CD8-positive, alpha-beta memory T cell (primary cell): ENCODE data around the gene MAN1A1. TPM values are rescaled to one million over a fixed set of nuclear protein-coding genes. Genes with fewer than 3 reads are reported as not detected.

Source experiments
- CTCF ChIA-PET: fragments of 350-600 bp; sonication (Branson Sonifier 250); formaldehyde crosslinking; loops from one replicate; lab custom pipeline; 2021; ENCODE audit warnings: antibody characterized with exemption; lab: Charles Lee
- POLR2A ChIA-PET: fragments of 350-600 bp; sonication (Branson Sonifier 250); formaldehyde crosslinking; loops from one replicate; lab custom pipeline; 2021; ENCODE audit warnings: antibody characterized with exemption; lab: Charles Lee
- DNase-seq, 5 donors: peaks; one replicate each; pipeline versions ENCODE4 v3.0.0 to v3.0.0-alpha.2; 2020 to 2022; ENCODE audit warnings: mixed read lengths in 1 of 5
- H3K27ac ChIP-seq: one replicate; pipeline ENCODE4 v1.7.0; 2013; ENCODE audit warnings: low read depth, mild to moderate bottlenecking, low read length, moderate library complexity
- H3K27me3 ChIP-seq: 2 replicates; pipeline ENCODE4 v1.7.0; 2013; ENCODE audit warnings: low read length, mild to moderate bottlenecking; ENCODE audit not compliant: insufficient read depth, poor library complexity, severe bottlenecking
- H3K36me3 ChIP-seq: 2 replicates; pipeline ENCODE4 v1.7.0; 2013; ENCODE audit warnings: mild to moderate bottlenecking, low read length, moderate library complexity; ENCODE audit not compliant: insufficient read depth
- H3K4me1 ChIP-seq: 2 replicates; pipeline ENCODE4 v1.7.0; 2013; ENCODE audit warnings: mild to moderate bottlenecking, low read length, moderate library complexity; ENCODE audit not compliant: insufficient read depth
- H3K4me3 ChIP-seq: 2 replicates; pipeline ENCODE4 v1.7.0; 2013; ENCODE audit warnings: mild to moderate bottlenecking, low read length
- H3K9me3 ChIP-seq: 2 replicates; pipeline ENCODE4 v1.7.0; 2013; ENCODE audit warnings: mild to moderate bottlenecking, low read length
- H3K27ac Mint-ChIP-seq, 8 donors: one replicate each; pipeline ENCODE4 v1.8.0; 2020 to 2021; ENCODE audit warnings: mixed read lengths in 8 of 8, mild to moderate bottlenecking in 6 of 8, inconsistent platforms in 3 of 8, moderate library complexity in 3 of 8
- H3K27me3 Mint-ChIP-seq, 2 donors: one replicate each; pipeline ENCODE4 v1.8.0; 2020 to 2021; ENCODE audit warnings: mixed read lengths in 2 of 2, mild to moderate bottlenecking in 1 of 2, moderate library complexity in 1 of 2
- H3K36me3 Mint-ChIP-seq, 3 donors: one replicate each; pipeline ENCODE4 v1.8.0; 2020 to 2021; ENCODE audit warnings: mixed read lengths in 3 of 3, inconsistent platforms in 1 of 3, mild to moderate bottlenecking in 1 of 3
- H3K4me1 Mint-ChIP-seq, 3 donors: one replicate each; pipeline ENCODE4 v1.8.0; 2020 to 2021; ENCODE audit warnings: mixed read lengths in 3 of 3, inconsistent platforms in 1 of 3, mild to moderate bottlenecking in 1 of 3
- H3K4me3 Mint-ChIP-seq, 7 donors: one replicate each; pipeline ENCODE4 v1.8.0; 2020 to 2021; ENCODE audit warnings: mixed read lengths in 7 of 7, mild to moderate bottlenecking in 6 of 7, moderate library complexity in 4 of 7, inconsistent platforms in 2 of 7
- H3K9me3 Mint-ChIP-seq, 5 donors: one replicate each; pipeline ENCODE4 v1.8.0; 2020 to 2022; ENCODE audit warnings: mixed read lengths in 5 of 5, mild to moderate bottlenecking in 3 of 5, moderate library complexity in 2 of 5, inconsistent platforms in 1 of 5
- polyA plus RNA-seq: library from polyadenylated mRNA; unstranded; fragments of 300-500 nt; fragmentation: Illumina TruSeq; gene quantifications from one replicate; pipeline ENCODE4 v1.2.3, GENCODE V29; 2021
- total RNA-seq, 2 experiments: library from RNA; stranded (reverse); gene quantifications; one replicate each; pipeline ENCODE4 v1.2.3, GENCODE V29; 2021

The MAN1A1 gene
- total and polyA plus RNA-seq, 3 experiments from 2014 or later: 23.8 to 38.4 (median 36.9) TPM

- Histone ChIP-seq H3K4me3 (no peak overlapping the region), H3K27ac (no peak overlapping the region), H3K27me3 (no peaks in the 10 kb centered on the region), H3K36me3 (no peaks in the 10 kb centered on the region), H3K9me3 (no peaks in the 10 kb centered on the region), H3K4me1 (peaks cover 48% of the 10 kb centered on the region)
- Mint-ChIP-seq H3K36me3 (no peaks in the 10 kb centered on the region), H3K27me3 (no peaks in the 10 kb centered on the region), H3K4me1 (peaks cover 56 to 66% (median 65%) of the 10 kb centered on the region in 3 donors), H3K4me3 (no peak overlapping the region), H3K27ac (peak overlapping the region in 3 of 8 donors; percentile 11 to 62 (median 48)), H3K9me3 (no peaks in the 10 kb centered on the region)
- no peak for DNase-seq
- CTCF ChIA-PET: interaction anchor here (0.8 to 1.7 kb wide), 2 partner anchors 31 to 34 kb away, joined by 3 to 6 read pairs; no protein-coding TSS in a partner anchor
- POLR2A ChIA-PET: interaction anchor here (4.3 kb wide), 1 partner anchor 30 kb away, joined by 33 read pairs; no protein-coding TSS in a partner anchor
These were observed 32.6 kb downstream of the MAN1A1 start for GRCh38 chr6:119317007-119317406.

- ChIA-PET POLR2A (interaction anchor here (0.6 to 4.3 kb wide), 7 partner anchors 8 to 186 kb away, joined by 3 to 33 read pairs (median 5); no protein-coding TSS in a partner anchor), CTCF (interaction anchor here (0.9 to 2.7 kb wide), 10 partner anchors 10 to 36 kb away, joined by 3 to 13 read pairs (median 6); no protein-coding TSS in a partner anchor)
- Mint-ChIP-seq H3K4me1 (peaks cover 61 to 82% (median 74%) of the 10 kb centered on the region in 3 donors), H3K9me3 (no peaks in the 10 kb centered on the region), H3K4me3 (peak overlapping the region; percentile 62 to 89 (median 74)), H3K36me3 (no peaks in the 10 kb centered on the region), H3K27ac (peak overlapping the region; percentile 92 to 99 (median 98)), H3K27me3 (no peaks in the 10 kb centered on the region)
- Histone ChIP-seq H3K36me3 (no peaks in the 10 kb centered on the region), H3K27me3 (no peaks in the 10 kb centered on the region), H3K4me3 (peak overlapping the region; percentile 30), H3K4me1 (peaks cover 50% of the 10 kb centered on the region), H3K9me3 (no peaks in the 10 kb centered on the region), H3K27ac (peak overlapping the region; percentile 69)
- DNase-seq: peak in 1 of 5 donors; percentile 18
These were observed 34.7 kb downstream of the MAN1A1 start for GRCh38 chr6:119314885-119315272.

GRCh38 chr6:119313937-119314884, 35.4 kb downstream of the MAN1A1 start:
- no peaks in the 10 kb centered on the region for H3K9me3 Mint-ChIP-seq
- peak overlapping the region; percentile 69 for H3K27ac ChIP-seq
- DNase-seq: peak; percentile 40 to 75 (median 57)
- H3K27me3 ChIP-seq: no peaks in the 10 kb centered on the region
- H3K27me3 Mint-ChIP-seq: no peaks in the 10 kb centered on the region
- ChIA-PET POLR2A (interaction anchor here (0.6 to 4.3 kb wide), 11 partner anchors 8 to 607 kb away, joined by 3 to 33 read pairs (median 5); no protein-coding TSS in a partner anchor), CTCF (interaction anchor here (0.9 to 2.7 kb wide), 12 partner anchors 9 to 54 kb away, joined by 3 to 13 read pairs (median 6); no protein-coding TSS in a partner anchor)
- peaks cover 66 to 89% (median 81%) of the 10 kb centered on the region in 3 donors for H3K4me1 Mint-ChIP-seq
- H3K36me3 Mint-ChIP-seq: no peaks in the 10 kb centered on the region
- H3K4me3 ChIP-seq: peak overlapping the region; percentile 30
- peak overlapping the region; percentile 92 to 99 (median 98) for H3K27ac Mint-ChIP-seq
- peak overlapping the region; percentile 62 to 89 (median 74) for H3K4me3 Mint-ChIP-seq
- no peaks in the 10 kb centered on the region for H3K36me3 ChIP-seq
- peaks cover 50% of the 10 kb centered on the region for H3K4me1 ChIP-seq
- H3K9me3 ChIP-seq: no peaks in the 10 kb centered on the region

GRCh38 chr6:119312875-119313338, 36.7 kb downstream of the MAN1A1 start:
- ChIA-PET CTCF (interaction anchor here (1.2 to 2.7 kb wide), 2 partner anchors 10 to 21 kb away, joined by 4 to 13 read pairs; no protein-coding TSS in a partner anchor), POLR2A (interaction anchor here (4.3 kb wide), 1 partner anchor 34 kb away, joined by 33 read pairs; no protein-coding TSS in a partner anchor)
- DNase-seq: peak in 2 of 5 donors; percentile 13 to 21
- Mint-ChIP-seq H3K36me3 (no peaks in the 10 kb centered on the region), H3K4me3 (peak overlapping the region; percentile 58 to 89 (median 74)), H3K9me3 (no peaks in the 10 kb centered on the region), H3K27me3 (no peaks in the 10 kb centered on the region), H3K27ac (peak overlapping the region; percentile 92 to 99 (median 98)), H3K4me1 (peaks cover 68 to 84% (median 83%) of the 10 kb centered on the region in 3 donors)
- Histone ChIP-seq H3K9me3 (no peaks in the 10 kb centered on the region), H3K4me3 (peak overlapping the region; percentile 35), H3K4me1 (peaks cover 50% of the 10 kb centered on the region), H3K27me3 (no peaks in the 10 kb centered on the region), H3K36me3 (no peaks in the 10 kb centered on the region), H3K27ac (no peak overlapping the region)

- POLR2A ChIA-PET: no interaction called here
- H3K4me1 Mint-ChIP-seq: peaks cover 67 to 84% (median 83%) of the 10 kb centered on the region in 3 donors
These were observed 37.1 kb downstream of the MAN1A1 start for GRCh38 chr6:119312441-119312840.

GRCh38 chr6:119311514-119312142, 37.9 kb downstream of the MAN1A1 start:
- Mint-ChIP-seq H3K4me3 (peak overlapping the region in 2 of 7 donors; percentile 5 to 48), H3K27ac (peak overlapping the region in 6 of 8 donors; percentile 15 to 97 (median 80)), H3K9me3 (no peaks in the 10 kb centered on the region), H3K36me3 (peaks cover 0 to 2% (median 1%) of the 10 kb centered on the region in 3 donors), H3K4me1 (peaks cover 65 to 78% (median 76%) of the 10 kb centered on the region in 3 donors), H3K27me3 (no peaks in the 10 kb centered on the region)
- no peak for DNase-seq
- Histone ChIP-seq H3K27me3 (no peaks in the 10 kb centered on the region), H3K27ac (no peak overlapping the region), H3K36me3 (no peaks in the 10 kb centered on the region), H3K4me3 (no peak overlapping the region), H3K4me1 (peaks cover 50% of the 10 kb centered on the region), H3K9me3 (no peaks in the 10 kb centered on the region)
- CTCF ChIA-PET: interaction anchor here (1.3 kb wide), 1 partner anchor 14 kb away, joined by 4 read pairs; no protein-coding TSS in a partner anchor
- POLR2A ChIA-PET: no interaction called here

More at GRCh38 chr6:119312441-119312840, 37.1 kb downstream of the MAN1A1 start:
- Histone ChIP-seq H3K4me1 (peaks cover 50% of the 10 kb centered on the region), H3K4me3 (peak overlapping the region; percentile 35), H3K9me3 (no peaks in the 10 kb centered on the region), H3K27me3 (no peaks in the 10 kb centered on the region), H3K36me3 (no peaks in the 10 kb centered on the region), H3K27ac (peak overlapping the region; percentile 49)
- DNase-seq: no peak
- CTCF ChIA-PET: interaction anchor here (2.7 kb wide), 1 partner anchor 21 kb away, joined by 13 read pairs; no protein-coding TSS in a partner anchor
- H3K27ac Mint-ChIP-seq: peak overlapping the region; percentile 34 to 98 (median 96)
- no peaks in the 10 kb centered on the region for H3K9me3 Mint-ChIP-seq
- no peaks in the 10 kb centered on the region for H3K27me3 Mint-ChIP-seq
- H3K36me3 Mint-ChIP-seq: no peaks in the 10 kb centered on the region
- H3K4me3 Mint-ChIP-seq: peak overlapping the region in 6 of 7 donors; percentile 66 to 89 (median 77)

GRCh38 chr6:119310486-119311036, 39.0 kb downstream of the MAN1A1 start:
- Mint-ChIP-seq H3K27ac (peak overlapping the region in 3 of 8 donors; percentile 50 to 52 (median 51)), H3K4me1 (peaks cover 56 to 68% (median 67%) of the 10 kb centered on the region in 3 donors), H3K9me3 (no peaks in the 10 kb centered on the region), H3K36me3 (peaks cover 0 to 10% (median 6%) of the 10 kb centered on the region in 3 donors), H3K4me3 (peak overlapping the region in 1 of 7 donors; percentile 29), H3K27me3 (no peaks in the 10 kb centered on the region)
- peak overlapping the region; percentile 40 for H3K27ac ChIP-seq
- POLR2A ChIA-PET: no interaction called here
- CTCF ChIA-PET: interaction anchor here (1.3 kb wide), 1 partner anchor 15 kb away, joined by 4 read pairs; no protein-coding TSS in a partner anchor
- no peak overlapping the region for H3K4me3 ChIP-seq
- H3K36me3 ChIP-seq: no peaks in the 10 kb centered on the region
- DNase-seq: no peak
- peaks cover 41% of the 10 kb centered on the region for H3K4me1 ChIP-seq
- no peaks in the 10 kb centered on the region for H3K27me3 ChIP-seq
- no peaks in the 10 kb centered on the region for H3K9me3 ChIP-seq
